GM18861 (cell line): ENCODE results near the gene UGT1A8.
"Not testable (repeated sequence)": the region's sequence is repeated elsewhere in the genome, so short reads cannot be mapped to it uniquely, and the experiment has no call there.

Source experiments
- ATAC-seq: cut with Tn5 transposase; IDR thresholded peaks from one replicate; pipeline ENCODE4 v1.9.1; 2021; ENCODE audit not compliant: unreplicated experiment

Gene UGT1A8

DNA sequence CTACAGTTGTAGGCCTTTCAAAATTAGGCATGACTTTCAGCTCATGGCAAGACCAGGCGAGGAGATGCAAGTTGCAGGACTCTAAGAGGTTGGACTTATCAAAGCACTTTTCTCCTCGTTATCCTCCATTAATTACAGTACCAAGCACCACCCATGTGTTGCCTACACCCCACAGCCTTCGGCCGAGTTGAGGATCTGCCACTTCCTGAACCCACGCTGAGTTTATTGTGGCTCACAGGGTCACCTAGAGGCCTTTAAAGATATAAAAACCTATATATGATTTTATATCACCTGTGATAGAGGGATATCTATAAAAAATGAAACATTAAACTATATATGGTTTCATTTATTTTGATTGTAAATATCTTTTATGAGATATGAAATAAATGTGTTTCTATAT, 21.4 kb downstream of the UGT1A8 start:
- no peak for ATAC-seq

- ATAC-seq = no peak
Measured at GRCh38 chr2:233639860-233640259, 22.4 kb downstream of the UGT1A8 start.

DNA sequence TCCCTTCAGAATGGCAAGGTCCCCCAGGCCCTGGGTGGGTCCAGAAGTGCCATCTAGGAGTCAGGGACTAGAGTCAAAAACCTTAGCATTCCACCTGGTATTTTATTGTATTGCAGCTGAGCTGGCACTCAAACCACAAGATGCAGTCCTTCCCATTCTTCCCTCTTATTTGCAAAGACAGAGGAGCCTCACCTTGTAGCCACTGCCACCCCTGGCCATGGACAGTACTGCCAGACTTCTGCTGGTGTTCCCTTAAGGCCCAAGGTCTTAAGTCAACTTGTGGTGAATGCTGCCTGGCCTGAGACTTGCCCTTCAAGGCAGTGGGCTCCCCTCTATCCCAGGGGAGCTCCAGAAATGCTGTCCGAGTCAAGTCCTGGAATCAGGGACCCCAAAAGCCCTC, 25.7 kb downstream of the UGT1A8 start:
- no peak for ATAC-seq

DNA sequence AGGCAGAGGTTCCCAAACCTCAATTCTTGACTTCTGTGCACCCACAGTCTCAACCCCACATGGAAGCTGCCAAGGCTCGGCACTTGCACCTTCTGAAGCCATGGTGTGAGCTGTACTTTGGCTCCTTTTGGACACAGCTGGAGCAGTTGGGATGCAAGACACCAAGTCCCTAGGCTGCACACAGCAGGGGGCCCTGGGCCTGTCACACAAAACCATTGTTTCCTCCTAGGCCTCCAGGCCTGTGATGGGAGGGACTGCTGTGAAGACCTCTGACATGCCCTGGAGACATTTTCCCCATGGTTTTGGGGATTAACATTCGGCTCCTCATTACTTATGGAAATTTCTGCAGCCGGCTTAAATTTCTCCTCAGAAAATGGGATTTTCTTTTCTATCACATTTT, 28.6 kb downstream of the UGT1A8 start:
- not testable (repeated sequence) for ATAC-seq

GRCh38 chr2:233650981-233651380, 33.5 kb downstream of the UGT1A8 start:
- no peak for ATAC-seq

DNA sequence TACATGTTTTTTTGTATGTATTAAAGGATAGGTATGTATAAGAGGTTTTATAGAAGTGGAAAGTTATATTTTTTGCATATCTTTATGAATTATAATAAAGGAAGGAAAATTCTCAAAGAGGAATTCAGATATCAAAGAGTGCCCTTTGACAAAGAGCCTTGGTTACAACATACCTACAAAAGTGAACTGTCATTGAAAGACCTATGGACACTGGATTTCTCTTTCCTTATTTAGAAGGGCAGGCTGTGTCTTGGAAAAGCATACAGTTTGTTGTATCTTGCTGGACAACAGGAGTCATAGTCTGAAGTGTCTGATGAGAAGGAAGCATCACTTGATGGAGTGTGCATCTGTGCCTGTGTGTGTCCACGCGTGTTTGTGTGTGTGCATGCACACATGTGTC, 34.0 kb downstream of the UGT1A8 start:
- ATAC-seq = no peak

DNA sequence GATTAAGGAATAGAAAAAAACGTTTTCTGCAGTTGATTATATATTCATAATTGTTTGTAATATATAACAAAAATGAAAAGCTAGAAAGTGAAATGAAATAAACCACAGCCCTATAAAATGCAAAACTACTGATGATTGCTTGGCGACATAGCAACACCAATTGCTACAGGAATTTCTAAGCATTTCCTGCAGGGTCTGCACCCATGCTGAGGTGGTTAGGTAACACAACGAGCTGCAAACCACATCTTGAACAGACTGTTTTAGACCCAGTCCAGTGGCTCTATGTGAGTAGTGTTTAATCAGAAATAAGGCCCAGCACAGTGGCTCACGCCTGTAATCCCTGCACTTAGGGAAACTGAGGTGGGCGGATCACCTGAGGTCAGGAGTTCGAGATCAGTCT, 37.1 kb downstream of the UGT1A8 start:
- no peak for ATAC-seq

DNA sequence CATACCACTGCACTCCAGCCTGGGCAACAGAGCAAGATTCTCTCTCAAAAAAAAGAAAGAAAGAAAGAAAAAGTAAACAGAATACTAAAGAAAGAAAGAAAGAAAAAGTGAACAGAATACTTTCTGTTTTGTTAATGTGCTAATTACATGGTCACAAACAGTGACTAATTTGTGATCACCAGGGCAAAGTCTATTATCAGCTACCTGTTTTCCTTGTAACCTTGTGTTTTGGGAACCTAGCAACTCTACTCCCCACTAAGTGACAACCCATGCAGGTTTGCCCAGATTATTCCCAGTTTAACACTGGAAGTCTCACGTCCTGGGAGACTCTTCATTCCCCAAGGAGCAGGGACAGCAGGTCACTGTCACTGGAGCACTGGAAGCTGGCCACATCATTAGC, 37.6 kb downstream of the UGT1A8 start:
- ATAC-seq = no peak

DNA sequence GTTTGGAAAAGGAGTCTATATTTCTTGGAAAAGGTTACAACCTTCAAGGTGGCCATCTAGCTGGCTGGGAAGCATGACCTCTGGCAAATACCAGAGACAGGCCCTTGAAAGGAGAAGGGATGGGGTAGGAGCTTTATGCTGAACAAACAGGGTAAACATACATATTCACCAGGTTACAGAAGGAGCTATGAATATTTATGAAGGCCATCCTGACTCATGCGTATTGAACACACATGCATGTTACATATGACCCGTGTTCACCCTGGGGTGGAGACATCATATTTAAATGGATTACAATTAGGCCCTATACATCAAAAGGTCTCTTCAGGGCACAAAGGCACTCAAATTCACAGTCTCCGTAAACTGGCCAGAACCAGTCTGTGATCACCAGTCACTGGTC, 38.5 kb downstream of the UGT1A8 start:
- ATAC-seq = not testable (repeated sequence)

GRCh38 chr2:233656443-233656842, 39.0 kb downstream of the UGT1A8 start:
- ATAC-seq = no peak

DNA sequence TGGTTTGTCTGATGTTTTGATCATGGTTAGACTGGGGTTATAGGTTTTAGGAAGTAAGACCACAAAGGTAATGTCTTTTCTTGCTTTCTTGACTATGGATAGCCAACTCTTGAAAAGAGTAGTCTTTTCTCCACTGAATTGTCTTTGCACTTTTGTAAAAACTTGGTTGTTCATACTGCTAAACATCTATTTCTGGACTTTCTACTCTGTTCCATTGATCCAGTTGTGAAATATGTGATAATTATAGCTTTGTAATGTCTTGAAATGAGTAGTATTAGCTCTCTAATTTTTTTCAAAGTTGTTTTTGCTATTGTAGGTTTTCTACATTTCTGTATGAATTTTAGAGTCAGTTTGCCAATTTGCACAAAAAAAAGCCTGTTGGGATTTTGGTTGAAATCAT, 41.2 kb downstream of the UGT1A8 start:
- no peak for ATAC-seq

- ATAC-seq = no peak
Measured at GRCh38 chr2:233663911-233664310, 46.5 kb downstream of the UGT1A8 start.

DNA sequence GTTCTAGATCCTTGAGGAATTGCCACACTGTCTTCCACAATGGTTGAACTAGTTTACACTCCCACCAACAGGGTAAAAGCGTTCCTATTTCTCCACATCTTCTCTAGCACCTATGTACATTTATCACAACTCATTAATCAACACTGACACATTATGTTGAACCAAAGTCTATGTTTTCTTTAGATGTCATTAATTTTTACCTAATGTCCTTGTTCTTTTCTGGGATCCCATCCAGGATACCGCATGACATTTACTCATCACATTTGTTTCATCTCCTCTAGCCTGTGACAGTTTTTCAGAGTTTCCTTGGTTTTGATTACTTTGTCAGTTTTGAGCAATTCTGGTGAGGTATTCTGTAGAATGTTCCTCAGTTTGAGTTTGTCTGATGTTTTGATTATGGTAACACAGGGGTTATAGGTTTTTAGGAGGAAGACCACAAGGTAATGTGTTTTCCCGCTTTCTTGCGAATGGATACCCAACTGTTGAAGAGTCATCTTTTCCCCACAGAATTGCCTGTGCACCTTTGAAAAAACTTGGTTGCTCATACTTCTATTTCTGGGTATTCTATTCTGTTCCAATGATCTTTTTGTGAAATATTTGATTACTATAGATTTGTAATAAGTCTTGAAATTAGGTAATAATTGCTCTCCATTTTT, 51.3 kb downstream of the UGT1A8 start:
- ATAC-seq = no peak

DNA sequence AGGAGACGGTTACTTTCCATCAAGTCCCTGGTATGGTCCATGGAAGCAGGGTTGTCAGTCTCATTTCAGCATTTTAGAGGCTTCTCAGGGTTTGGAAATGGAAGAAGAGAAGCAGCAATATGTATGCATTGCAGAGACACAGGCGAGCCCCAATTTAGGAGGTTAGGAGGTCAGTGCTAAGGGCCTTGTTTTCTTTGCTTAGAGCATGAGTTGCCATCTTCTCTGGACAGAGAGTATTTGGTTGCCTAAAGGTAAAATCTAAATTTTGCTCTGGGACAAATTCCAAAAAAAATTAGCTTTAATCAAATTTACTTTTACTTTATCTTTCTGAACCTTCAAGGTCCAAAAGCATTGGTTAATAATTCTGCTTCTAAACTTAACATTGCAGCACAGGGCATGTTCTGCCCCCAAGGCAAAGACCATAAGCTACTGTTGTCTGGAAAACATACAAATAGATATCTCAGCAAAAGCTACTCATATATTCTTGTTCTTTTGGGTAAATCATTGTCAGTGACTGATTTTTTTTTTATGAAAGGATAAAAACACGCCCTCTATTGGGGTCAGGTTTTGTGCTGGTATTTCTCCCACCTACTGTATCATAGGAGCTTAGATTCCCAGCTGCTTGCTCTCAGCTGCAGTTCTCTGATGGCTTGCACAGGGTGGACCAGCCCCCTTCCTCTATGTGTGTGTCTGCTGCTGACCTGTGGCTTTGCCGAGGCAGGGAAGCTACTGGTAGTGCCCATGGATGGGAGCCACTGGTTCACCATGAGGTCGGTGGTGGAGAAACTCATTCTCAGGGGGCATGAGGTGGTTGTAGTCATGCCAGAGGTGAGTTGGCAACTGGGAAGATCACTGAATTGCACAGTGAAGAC, 54.1 kb downstream of the UGT1A8 start, which contains the start of gene UGT1A9:
Gene UGT1A9, plus strand, starts transcription at position 609 of the 872 bp plus-strand sequence. Its CDS starts 37 bp downstream, at position 646.
- no peak for ATAC-seq

GRCh38 chr2:233672886-233673285, 55.5 kb downstream of the UGT1A8 start:
- ATAC-seq = no peak

DNA sequence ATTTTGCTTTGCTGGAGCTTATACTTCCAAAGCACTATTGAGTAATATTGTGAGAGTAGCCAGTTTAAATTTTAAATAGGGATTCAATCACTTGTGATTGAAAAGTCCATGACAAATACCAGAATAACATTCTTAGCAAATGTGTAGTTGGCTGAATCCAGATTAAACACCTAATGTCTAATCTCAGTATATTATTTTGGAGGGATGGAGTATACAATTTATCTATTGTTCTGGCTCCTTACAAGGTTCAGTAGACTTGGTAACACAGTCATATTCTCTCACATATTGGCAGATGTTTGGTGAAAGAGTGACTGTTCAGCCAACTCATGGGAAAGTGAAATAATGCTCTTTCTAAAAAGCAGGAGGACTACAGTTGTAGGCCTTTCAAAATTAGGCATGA, 56.5 kb downstream of the UGT1A8 start:
- no peak for ATAC-seq

GRCh38 chr2:233674314-233674713, 56.9 kb downstream of the UGT1A8 start:
- ATAC-seq = no peak

DNA sequence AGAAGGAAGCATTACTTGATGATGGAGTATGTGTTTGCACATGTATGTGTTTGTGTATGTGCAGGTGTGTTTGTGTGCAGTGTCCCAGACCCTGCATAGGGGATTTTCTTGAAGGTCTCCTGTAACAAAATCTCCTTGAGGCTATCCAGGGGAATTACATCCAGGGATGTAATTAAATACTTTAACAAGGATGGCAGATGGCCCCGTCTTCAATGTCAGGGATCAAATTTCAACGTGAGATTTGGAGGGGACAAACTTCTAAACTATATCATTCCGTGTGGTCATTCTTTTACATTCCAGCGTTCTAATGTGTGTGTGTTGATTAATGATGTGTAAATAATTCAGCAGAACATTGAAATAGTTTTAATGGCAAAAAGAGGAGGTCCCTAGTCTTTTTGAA, 57.6 kb downstream of the UGT1A8 start:
- ATAC-seq = no peak

GRCh38 chr2:233676046-233676445, 58.6 kb downstream of the UGT1A8 start:
- no peak for ATAC-seq

GRCh38 chr2:233679196-233679595, 61.8 kb downstream of the UGT1A8 start:
- ATAC-seq = no peak

GRCh38 chr2:233680361-233681045, 63.1 kb downstream of the UGT1A8 start:
- no peak for ATAC-seq
